NCI-H146 (cell line): ENCODE measurements around the gene FAM81B.
"Not testable (repeated sequence)": the region's sequence is repeated elsewhere in the genome, so short reads cannot be mapped to it uniquely, and the experiment has no call there.

Source experiments
- DNase-seq: peaks from one replicate; lab custom pipeline; 2025; lab: John Stamatoyannopoulos, UW

Gene FAM81B, protein sequence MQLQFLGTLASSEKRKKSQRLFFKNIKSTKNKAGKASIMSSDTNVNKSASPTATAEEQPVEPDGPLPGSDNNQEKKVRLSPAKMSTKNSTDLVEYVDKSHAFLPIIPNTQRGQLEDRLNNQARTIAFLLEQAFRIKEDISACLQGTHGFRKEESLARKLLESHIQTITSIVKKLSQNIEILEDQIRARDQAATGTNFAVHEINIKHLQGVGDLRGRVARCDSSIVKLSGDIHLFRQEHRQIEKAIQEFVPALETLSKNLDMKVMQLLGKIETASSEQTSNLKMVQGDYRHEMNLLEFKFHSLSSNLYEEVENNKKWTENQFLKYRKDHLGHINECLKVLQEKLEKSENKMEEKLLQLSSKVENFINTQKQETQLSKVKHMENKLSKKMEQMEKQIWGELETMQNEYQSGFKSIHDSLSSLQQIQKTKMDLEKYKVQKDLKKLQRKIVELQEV

DNA sequence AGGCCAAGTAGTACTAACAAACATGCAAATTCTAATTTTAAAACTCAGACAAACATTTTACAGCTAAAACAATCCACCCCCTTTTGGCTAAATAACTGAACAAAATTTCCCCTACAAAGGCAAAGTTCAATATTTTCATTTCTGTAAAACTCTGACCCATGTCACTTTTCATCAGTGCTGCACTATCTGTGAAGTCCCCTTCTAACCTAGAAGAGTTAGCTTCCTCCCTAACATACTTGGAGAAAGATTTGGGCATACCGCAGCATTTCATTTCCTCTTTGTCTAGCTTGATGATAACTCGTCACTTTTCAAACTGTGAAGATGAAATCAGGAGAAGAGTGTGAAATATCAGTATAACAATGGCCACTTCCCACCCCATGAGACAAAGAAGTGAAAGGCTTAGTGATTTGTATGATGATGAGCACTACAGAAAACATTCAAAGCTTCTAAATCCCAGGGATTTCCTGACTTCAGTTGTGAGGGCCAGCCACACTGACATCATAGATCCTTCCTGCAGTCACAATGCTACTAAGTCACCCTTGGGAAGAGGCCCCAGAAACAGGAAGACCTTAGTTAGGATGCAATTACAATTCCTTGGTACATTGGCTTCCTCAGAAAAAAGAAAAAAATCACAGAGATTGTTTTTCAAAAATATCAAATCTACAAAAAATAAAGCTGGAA is at the start of gene FAM81B:
Gene FAM81B, plus strand, starts transcription at position 555 of the 681 bp plus-strand sequence. Its CDS starts 24 bp downstream, at position 579.
- DNase-seq = no peak

DNA sequence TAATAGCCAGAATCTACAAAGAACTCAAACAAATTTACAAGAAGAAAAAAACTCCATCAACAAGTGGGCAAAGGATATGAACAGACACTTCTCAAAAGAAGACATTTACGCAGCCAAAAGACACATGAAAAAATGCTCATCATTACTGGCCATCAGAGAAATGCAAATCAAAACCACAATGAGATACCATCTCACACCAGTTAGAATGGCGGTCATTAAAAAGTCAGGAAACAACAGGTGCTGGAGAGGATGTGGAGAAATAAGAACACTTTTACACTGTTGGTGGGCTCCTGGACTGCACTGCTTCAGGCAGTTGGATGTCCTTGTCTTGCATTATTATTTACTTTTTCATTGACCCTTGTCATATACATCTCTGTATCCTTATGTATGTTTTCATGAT is 49.7 kb upstream of the FAM81B start:
- DNase-seq = not testable (repeated sequence)

DNA sequence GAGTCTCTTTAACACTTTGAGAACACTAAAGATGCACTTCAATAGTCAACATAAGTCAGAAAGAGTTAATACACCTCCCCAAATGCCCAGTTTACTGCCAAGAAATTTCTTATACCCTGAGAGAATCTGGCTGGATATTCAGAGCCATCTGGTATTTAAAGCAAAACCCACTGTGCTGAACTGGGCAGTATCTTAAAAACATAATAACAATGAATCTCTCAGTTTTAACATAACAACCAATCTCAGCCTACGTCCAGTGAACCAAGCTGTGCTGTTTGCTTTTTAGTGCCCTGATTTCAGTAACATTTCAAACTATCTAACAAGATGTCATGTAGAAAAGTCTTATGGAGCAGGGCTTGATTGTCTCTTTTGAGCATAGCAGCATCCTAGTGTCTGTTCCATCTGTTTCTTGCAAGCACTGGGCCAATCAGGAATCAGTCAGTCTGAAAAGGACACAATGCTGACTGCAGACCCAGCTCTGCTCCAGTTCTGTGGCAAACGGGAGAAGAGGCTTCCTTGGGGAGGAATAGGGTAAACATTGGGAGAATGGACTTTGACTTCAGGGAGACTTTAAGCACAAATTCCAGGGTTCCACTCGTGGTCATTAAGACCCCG is 43.6 kb upstream of the FAM81B start:
- no peak for DNase-seq

DNA sequence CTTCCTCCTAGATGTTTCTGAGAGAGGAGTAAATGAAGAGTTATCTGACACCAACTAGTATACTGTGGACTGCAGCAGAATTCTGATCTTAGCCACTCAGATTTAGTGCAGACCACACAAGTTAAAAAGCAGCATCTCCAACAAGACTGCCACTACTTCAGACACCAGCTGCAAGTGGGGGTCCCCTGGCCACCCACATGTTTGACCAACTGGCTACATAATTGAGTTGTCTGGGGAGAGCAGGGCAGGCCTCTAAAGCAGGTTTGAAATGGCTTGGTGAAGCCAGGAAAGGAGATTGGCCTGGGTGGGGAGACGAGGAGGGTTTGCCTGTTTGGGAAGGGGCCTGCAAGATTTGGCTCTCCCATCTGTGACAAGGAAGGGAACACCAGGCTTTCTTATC is 40.5 kb upstream of the FAM81B start:
- no peak for DNase-seq

DNA sequence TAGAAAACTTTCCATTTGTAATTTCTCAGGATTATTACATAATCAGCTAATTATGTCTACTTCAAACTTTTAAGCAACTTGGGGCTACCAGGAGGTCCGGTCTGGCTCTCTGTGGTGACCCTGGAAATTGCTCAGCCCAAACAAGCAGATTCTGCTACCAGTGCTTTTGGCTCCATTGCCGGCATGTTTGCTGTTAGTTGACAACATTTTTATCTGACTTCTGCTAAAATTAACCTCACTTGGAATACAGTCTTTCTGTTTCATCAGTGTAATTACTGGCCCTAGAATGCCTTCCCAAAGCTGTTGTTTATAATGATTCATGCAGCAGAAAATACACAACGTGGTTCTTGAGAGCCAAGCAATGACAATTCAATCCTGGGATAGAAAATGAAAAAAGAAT is 38.5 kb upstream of the FAM81B start:
- no peak for DNase-seq

DNA sequence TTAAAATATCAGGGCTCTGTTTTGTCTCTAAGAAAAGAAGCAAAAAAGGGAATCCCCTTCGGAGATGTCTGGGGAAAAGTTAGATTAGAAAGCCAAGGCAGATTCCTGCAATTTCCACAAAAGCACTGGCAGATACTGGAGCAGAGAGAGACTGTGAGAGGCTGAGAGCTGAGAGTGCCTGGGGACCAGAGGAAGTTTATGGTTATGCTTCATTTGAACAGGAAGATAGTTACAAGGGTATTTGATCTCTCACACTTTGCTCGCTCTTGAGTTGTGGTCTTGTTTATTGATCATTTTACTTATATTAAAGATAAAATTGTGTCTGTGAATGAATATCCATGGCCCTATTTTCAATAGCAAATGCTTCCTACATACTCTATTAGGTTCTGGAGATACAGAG is 32.8 kb upstream of the FAM81B start:
- no peak for DNase-seq

DNA sequence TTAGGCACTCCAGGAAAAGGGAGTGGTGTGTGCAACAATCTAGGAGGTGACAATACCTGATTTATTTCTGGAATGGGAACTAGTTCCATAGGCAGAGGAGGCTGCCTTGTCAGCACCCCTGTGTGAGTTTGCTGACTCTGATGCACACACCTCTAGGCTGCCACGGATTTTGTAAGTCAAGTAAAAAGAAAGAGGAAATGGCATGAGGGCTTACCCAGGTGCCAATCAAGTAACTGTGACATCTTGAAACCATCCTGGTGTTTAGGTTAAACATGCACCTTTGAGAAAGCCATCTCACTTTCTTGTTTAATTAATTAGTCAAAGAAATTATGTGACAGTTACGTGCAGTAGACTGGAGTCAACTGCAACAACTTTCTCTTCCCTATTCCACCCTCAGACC is 32.3 kb upstream of the FAM81B start:
- DNase-seq = no peak

DNA sequence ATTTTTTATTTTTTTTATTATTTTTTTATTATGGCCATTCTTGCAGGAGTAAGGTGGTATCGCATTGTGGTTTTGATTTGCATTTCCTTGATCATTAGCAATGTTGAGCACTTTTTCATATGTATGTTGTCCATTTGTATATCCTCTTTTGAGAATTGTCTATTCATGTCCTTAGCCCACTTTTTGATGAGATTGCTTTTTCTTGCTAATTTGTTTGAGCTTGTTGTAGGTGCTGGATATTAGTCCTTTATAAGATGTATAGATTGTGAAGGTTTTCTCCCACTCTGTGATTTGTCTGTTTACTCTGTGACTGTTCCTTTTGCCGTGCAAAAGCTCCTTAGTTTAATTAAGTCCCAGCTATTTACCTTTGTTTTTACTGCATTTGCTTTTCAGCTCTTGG is 30.5 kb upstream of the FAM81B start:
- not testable (repeated sequence) for DNase-seq

DNA sequence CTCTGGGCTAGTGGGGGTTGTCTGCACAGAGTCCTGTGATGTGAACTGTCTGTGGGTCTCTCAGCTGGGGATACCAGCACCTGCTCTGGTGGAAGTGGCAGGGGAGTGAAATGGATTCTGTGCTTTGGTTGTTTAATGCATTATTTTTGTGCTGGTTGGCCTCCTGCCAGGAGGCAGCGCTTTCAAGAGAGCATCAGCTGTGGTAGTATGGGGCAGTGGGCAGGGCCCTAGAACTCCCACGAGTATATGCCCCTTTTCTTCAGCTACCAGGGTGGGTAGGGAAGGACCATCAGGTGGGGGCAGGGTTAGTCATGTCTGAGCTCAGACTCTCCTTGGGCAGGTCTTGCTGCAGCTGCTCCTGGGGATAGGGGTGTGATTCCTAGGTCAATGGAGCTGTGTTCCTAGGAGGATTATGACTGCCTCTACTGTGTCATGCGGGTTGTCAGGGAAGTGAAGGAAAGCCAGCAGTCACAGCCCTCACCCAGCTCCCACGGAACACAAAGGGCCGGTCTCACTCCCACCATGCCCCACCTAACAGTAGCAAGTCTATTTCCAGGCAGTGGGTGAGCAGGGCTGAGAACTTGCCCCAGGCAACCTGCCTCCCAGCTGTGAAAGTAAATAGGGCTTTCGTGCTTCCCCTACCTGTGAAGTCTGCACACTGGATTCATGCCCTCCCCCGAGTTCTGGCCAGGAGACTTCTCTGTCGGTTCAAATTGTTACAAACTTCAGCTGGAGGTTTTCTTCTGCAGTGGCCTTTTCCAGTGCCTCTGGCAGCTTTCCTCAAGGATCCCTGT is 25.7 kb upstream of the FAM81B start:
- peak; percentile 45 for DNase-seq

DNA sequence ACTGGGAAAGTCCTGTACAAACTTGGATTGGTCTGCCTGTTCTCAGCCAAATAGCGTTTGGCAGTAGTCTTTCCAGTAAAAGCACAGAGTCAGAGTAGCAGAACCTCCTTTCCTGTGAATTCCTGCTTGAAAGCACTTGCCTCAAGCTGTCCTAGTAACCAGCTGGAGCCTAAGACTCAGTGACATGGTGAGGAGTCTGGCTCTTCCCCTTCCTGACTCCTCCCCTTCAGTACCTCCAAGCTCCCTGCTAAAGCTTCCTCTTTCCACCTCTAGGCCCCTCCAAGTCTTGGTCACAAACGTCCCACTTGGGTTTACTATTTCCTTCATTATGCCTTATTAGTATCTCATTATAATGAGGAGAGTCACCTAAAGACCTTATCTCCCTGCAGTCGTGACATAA is 21.4 kb upstream of the FAM81B start:
- no peak for DNase-seq

DNA sequence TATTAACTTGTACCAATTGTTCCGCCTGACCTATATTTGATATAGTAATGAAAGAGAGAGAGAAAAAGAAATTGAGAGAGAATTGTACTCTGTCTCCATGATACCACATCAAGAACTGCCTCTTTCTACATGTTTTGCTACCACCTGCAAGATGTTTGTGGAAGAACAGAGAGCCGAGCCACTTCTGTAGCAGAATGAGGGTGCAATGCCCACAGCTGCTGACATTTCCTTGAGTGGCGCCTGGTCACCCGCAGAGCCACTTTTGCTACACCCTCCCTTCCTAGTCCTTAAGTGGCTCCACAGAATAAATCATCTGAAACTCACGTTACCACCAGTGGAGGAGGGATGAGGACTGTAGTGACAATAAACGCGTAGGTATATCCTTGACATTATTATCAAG is 17.1 kb upstream of the FAM81B start:
- no peak for DNase-seq

DNA sequence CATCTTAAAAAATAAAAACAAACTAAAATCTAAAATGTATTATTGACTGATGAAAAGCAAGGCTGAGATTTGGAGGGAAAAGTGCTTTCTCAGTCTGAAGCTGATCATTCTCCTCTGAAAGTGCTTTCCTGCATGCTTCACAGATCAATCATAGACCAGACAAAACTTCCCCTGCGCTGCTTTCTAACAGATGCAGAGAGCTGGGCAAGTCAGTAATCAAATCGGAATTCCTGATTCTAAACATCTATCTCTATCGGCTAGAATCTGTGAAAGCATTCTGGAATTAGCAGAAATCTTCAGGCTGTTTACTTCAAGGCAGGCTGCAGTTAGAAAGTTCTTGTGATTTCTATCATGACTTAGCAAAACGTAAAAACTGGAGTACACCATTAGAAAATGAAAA is 15.6 kb upstream of the FAM81B start:
- DNase-seq = no peak

DNA sequence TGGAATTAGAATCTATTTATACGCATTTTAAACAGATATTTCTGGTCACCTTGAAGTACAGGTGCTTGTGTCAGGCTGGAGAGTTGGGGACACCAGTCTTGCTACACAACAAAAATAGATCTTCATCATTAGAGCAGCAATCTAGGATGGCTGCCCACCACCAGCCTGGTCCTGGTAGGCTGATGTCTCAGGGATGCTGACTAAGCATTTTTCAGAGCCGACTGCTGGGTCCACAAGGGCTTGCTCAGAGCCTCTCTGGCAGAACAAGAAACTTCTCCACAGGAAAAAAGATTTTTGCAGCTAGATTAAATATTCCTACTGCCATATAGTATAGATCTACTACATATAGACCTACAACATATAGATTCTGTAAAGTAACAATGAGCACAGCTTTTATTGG is 12.0 kb upstream of the FAM81B start:
- DNase-seq = no peak

DNA sequence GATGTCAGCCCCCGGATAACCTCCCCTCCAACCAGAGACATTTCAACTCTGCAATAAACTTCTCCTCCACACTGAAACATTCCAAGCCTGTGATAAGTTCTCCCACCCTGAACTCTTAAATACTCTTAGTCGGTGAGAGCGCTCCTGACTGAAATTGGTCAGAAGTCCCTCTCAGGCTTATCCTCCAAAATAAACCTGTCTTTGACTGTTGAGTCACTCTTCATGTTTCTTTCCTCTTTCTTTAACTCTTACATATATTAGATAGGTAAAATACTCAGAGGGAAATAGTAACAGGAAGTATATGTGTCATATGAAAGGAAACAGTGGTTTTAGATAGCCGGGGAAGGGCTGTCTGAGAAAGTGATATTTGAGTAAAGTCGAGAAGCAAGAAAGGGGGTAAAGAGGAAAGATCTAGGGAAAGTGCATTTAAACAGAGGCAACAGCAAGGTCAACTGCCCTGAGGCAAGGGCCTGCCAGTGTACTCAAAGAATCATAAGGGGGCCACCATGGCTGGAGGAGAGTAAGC is 11.0 kb upstream of the FAM81B start:
- DNase-seq = no peak

DNA sequence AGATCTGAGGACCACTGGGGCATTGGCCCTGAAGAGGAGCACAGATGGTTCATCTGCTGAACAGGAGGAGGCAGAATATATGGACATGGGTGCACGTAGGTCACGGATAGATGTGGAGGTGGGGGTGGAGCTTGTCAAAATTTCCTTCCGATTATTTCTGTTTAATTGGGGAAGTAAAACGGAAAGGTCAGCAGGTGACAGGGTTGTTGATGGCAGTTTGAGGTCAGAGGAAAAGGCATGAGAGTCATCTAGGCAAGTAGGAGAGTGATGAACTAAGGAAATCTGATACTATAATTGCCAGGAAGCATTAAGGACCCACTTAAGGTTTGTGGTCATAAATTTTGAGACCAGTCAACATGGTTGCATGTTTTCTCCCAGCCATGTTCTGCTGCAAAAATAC is 8.4 kb upstream of the FAM81B start:
- peak; percentile 21 for DNase-seq

DNA sequence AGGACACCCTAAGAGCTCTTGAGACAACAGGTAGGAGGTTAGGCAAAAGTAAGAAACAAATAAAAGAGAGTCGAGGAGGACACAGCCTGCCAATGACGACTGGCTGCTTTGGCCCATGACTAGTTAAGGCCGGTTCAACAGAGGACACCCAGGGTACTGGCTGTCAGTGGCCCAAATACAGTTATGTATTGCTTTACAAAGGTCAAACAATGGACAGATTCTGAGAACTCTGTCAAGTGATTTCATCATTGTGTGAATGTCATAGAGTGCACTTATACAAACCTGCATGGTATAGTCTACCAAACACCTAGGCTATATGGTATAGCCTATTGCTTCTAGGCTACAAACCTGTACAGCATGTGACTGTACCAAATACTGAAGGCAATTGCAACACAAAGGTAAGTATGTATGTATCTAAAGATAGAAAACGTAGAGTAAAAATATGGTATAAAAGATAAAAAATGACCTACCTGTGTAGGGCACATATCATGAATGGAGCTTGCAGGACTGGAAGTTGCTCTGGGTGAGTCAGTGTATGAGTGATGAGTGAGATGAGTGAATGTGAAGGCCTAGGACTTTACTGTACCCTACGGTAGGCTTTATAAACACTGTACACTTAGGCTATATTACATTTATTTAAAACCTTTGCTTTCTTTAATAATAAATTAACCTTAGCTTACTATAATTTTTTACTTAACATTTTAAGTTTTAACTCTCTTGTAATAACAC is 6.5 kb upstream of the FAM81B start:
- no peak for DNase-seq

DNA sequence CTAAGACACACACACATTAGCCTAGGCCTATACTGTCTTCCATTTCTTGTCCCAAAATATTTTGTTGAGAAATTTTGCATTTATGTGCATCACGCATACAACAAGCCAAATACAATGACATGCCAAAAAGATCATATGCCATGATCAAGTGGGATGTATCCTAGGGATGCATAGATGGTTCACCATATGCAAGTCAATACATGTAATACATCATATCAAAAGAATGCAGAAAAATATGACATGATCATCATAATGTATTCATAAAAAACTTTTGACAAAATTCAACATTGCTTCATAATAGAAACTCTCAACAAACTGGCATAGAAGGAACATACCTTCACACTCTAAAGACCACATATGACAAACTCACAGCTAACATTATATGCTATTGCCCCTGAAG is 5.8 kb upstream of the FAM81B start:
- no peak for DNase-seq

DNA sequence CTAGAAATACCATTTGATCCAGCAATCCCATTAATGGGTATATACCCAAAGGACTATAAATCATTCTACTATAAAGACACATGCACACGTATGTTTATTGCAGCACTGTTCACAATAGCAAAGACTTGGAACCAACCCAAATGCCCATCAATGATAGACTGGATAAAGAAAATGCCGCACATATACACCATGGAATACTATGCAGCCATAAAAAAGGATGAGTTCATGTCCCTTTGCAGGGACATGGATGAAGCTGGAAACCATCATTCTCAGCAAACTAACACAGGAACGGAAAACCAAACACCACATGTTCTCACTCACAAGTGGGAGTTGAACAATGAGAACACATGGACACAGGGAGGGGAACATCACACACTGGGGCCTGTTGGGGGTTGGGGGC is 799 bp downstream of the FAM81B start:
- DNase-seq = not testable (repeated sequence)

DNA sequence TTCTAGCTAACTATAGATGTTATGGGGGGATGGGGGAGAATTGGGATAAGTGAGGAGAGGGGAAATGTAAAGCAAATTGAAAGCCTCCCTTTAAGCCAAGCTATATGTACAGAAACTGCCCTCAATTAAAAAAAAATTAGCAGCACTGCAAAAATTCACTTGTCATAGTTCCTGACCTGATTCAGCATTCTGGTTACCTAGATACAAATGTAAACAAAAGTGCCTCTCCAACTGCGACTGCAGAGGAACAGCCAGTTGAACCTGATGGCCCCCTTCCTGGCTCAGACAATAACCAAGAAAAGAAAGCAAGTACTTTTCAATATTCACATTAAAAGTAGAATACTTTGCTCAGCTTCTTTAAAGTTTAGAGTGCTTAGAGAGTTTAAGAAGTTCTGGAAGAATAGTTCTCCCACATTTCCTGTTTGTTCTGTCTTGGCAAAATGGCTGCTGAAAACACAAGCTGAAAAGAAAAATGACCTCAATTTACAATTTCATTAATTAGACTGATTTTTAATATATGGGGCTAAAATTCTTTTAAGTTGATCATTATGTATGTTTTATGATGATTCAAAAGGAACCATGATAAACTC is 1.5 kb downstream of the FAM81B start:
- DNase-seq = peak; percentile 42

DNA sequence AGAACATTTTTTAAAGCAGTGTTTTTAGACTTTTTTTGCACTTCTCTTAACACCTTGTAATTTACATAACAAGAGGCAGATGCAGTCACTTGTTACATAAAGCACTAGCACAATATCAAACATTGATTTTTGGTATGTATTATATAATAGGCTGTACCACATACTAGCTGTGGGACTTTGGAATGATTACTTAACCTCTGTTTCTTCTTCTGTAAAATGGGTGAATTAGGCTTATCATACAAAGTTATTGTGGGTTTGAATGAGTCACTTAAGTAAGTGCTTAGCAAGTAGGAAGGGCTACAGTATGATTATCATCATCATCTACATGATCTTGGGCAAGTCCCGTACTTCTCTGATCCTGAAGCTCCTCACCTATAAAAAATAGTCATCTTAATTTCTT is 2.1 kb downstream of the FAM81B start:
- no peak for DNase-seq

DNA sequence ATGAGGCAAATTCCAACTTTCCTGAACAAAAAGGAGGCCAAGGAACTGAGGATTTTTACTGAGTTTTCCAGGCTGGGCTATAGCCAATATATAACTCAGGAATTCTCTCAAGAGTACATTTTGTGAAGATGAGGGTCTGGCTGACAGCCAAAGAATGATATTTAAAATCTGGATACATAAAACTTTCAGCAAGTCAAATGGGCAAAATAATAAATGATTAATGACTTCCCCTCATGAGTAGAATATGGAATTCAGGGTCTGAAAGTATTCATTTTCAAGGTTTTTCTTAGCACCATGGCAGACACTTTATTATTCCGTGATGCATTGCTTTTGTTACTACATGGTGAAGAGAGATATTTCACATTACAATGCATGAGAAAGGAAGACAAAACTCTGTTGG is 7.8 kb downstream of the FAM81B start:
- no peak for DNase-seq
